GM19455 (cell line): ENCODE measurements around the gene PCNX3.

Source experiments
- ATAC-seq: cut with Tn5 transposase; IDR thresholded peaks from one replicate; pipeline ENCODE4 v1.9.1; 2021; ENCODE audit not compliant: unreplicated experiment

The PCNX3 gene

DNA sequence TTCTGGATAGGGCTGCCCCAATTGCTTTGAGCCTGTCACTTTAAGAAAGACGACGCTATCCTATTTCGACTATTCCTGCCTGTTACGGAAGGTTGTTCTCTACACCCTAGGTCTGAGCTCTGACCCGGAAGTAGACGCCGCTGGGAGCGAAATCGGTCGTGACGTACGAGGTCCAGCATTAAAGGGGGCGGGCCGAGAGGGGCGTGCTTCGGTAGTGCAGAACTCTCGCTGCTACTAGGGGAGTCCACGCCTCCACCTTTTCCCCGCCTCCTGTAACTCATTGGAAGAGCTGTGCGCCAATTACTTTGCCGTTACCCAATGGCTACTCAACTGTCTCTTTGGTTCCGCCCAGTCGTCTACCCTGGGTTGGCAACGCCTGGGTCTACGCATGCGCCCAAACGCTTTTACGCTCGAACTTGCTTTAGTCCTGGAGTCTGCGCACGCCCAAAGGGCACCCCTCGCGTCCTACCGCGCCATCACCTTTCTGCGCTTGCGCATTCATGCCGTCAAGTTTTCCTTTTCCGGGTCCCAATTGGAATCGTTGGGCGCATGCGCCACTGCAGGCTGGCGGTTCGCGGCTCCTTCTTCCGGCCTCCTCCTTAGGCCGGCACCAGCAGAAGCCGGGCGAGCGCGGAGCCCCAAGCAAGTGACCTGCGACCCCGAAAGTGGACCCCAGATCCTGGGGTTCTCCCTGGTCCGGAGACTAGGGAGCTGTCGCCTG lies at the start of gene PCNX3:
Gene PCNX3, plus strand, starts transcription at position 548 of the 721 bp plus-strand sequence. CDS start 536 bp downstream, outside the sequence.
- peak; percentile 75 for ATAC-seq

DNA sequence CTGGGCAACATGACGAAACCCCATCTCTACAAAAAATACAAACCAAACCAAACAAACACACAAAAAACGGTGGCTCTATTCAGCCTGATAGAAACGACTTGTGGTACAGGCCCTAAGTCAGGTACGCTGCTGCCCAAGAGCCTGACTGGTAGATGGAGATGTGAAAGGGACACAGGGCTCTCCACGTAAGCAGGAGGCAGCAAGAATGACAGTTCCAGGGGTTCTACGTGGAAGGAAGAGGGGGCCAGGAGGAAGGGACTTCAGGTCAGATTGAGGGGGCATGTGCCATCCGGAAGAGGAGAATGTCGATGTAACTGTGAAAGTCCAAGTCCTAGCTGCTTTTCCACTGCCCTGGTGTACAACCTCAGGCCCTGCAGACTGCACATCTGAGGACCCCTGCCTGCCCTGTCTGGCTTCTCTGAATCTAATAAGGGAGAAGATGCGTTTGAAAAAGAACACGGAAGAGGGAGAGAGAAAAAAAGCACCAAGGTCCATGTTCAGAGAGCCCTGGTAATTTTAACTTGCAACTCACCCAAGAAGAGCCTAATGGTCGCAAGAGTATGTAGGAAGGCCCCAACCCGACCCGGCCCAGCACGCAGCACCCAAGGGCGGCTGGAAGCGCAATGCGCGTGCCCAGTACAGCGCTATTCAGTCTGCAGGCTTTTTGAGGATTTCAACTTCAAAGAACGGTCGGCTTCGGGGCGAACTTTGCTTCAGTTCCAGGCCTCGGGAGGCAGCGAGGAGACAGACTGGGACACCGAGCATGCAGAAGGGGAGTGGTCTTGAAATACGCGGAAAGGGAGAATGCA lies 46.2 kb upstream of the PCNX3 start:
- ATAC-seq, result no peak

DNA sequence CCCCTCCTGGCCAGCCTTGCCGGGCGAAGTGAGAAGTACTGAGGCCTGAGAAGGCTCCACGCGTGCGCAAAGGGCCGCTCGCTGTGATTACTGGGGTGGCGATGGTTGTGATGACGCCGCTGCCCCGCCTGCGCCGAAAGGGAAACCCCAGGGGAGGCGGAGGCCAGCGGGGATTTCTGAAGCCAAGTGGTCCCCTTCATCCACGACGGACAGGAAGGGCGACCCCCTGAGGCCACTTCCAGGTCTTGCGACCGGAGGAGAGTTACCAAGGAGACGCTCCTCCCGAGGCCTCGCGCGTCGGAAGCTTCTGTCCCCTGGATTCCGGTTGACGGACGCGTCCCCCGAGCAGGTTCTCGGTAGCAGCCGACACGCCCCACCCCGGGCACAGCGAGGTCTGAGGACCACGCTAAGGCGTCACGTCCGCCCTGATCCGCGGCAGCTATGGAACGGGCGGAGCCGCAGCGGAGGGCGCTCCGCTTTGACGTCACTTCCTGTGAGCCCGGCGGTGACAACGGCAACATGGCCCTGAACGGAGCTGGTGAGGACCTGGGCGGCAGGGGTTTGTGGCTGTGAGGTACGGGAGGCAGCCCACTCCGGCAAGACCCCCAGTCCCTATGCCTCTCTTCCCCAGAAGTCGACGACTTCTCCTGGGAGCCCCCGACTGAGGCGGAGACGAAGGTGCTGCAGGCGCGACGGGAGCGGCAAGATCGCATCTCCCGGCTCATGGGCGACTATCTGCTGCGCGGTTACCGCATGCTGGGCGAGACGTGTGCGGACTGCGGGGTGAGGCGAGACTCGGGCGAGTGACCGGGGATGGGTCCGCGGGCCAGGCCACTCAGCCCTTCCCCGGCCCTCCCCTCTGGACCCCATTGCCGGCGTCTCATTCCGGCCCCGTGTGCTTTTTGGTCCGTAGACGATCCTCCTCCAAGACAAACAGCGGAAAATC lies 45.3 kb upstream of the PCNX3 start, which contains the start of gene ZNRD2:
Gene ZNRD2, plus strand, starts transcription at position 505 of the 946 bp plus-strand sequence. Its CDS starts 15 bp downstream, at position 520.
- peak; percentile 53 for ATAC-seq

DNA sequence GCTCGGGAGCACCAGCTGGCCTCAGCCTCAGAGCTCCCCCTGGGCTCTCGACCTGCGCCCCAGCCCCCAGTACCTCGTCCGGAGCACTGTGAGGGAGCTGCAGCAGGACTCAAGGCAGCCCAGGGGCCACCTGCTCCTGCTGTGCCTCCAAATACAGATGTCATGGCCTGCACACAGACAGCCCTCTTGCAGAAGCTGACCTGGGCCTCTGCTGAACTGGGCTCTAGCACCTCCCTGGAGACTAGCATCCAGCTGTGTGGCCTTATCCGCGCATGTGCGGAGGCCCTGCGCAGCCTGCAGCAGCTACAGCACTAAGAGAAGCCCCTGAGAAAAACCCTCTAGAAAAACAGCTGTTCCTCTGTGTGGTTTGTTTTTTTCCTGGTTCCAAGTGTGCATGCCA lies 44.2 kb upstream of the PCNX3 start:
- ATAC-seq, result no peak

DNA sequence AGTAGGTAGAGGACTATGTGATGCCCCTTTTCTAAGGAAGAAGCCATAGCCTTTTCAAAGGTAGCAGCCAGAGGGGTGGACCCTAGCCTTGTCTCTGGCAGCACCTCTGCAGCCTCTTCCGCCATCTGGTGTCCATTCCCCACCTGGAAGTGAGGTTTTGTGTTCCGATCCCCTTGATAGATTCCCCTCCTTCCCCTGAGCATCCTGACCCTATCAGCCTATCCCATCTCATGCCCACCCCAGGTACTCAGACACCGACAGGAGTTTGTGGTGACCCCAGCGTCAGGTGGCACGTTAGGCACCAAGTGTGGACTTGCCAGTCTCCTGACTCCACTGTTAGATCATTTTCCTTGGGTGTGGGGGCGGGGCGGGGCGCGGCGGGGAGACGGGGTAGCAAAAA lies 43.6 kb upstream of the PCNX3 start:
- no peak for ATAC-seq

DNA sequence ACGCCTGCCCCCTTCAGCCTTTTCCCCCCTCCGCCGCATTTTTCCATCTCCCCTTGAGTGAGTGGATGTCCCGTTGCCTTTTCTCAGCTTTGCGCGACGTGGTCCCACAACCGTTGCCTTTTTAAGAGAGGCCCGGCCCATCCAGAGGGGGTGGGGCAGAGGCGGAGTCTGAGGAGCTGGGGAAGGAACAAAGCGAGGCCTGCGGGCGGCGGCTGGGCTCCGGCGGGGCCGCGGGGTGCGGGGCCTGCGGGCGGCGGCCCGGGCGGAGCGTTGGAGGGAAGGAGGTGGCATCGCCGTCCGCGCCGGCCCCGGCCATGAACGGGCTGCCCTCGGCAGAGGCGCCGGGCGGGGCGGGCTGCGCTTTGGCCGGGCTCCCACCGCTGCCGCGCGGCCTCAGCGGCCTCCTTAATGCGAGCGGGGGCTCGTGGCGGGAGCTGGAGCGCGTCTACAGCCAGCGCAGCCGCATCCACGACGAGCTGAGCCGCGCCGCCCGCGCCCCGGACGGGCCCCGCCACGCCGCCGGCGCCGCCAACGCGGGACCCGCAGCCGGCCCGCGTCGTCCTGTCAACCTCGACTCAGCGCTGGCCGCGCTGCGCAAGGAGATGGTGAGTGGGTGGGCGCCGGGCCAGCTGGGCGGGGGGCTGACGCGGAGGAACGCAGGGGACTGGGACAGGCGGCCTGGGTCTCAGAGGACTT lies 43.1 kb upstream of the PCNX3 start, which contains the start of gene FAM89B:
Gene FAM89B, plus strand, starts transcription at position 183 of the 696 bp plus-strand sequence. Its CDS starts 132 bp downstream, at position 315.
- no peak for ATAC-seq

DNA sequence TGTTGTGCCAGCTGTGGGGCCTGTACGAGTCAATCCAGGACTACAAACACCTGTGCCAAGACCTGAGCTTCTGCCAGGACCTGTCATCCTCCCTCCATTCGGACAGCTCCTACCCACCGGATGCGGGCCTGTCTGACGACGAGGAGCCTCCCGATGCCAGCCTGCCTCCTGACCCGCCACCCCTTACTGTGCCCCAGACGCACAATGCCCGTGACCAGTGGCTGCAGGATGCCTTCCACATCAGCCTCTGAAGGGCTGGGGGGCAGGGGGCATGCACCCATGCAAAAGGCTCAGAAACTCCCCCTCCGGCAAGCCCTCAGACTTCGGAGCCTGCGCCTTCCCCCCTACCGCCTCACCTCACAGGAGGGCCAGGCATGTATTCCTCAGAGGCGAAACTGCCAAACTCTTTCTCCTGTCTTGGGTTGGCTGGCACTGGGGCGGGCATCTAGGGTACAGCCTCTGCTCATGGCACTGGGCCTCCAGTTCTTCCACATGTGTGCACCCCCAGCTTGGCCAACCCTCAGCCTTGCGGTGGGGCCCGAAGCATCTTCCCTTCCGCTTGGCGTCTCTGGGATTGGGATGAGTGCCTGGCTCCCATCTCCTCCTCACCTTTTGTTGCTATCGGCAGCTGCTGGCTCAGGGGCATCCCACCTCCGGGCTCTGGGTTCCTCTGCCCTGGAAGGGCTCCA lies 42.0 kb upstream of the PCNX3 start:
- no peak for ATAC-seq

DNA sequence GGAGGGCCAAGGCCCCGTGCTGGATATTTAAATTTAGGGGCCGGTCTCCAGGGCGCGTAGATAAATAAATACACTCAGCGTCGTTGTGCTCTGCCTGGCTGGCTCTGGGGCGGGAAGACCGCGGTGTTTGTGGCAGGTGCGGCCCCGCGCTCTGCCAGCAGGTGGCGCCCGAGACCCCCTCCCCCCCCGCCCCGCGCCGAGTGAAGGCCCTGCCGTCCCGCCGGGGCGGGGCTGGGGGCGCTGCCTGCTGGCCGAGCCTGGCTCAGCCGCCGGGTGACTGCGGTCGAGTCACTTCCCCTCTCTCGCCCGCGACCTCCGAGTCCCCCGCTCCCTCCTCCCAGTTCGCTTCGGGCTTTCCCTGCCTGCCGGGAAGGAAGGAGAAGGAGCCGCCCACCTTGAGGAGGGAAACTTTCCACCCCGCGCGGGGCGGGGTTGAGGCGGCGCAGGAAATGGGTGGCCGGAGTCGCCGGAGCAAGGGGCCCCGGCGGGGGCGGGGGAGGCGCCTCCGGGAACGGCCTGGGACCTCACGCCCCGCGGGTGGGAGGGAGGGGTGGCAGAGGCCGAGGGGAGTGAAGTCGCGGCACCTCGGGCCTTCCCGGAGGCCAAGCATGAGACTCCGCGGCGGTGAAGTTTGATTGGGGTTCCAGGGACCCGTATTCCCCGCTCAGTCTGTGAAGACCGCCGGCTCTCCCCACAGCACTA lies 41.3 kb upstream of the PCNX3 start:
- ATAC-seq, result peak; percentile 32

DNA sequence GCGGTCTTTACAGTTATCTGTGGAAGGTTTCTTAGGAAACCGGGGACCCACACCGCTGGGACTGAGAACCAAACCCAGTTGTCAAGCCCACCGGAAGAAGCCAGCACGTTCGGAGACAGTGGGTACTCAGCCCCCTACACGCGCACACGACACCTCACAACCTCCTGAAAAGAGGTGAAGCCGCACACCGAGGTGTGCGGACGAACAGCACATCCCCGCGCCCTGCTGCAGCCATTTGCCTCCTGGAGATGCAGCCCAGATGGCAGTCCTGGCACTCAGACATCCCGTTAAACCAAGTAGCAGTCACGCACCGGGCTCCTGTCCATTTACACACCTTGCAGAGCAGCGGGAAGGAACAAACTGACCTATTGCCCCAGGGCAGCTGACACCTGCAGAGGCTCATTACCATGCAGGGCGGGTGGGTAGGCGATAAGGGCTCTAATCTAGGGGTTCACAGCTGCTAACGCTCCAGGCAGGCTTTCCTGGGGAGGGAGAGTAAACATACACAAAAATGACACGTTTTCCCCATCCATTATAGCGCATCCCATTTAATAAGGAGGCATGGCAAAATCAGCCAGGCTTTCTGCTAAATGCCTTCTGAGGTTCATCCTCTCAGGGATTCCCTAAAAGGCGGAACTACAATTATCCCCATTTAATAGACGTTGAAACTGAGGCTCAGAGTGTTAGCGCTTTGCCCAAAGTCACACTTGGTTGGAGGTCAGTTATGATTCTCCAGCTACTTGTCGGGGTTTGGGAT lies 40.6 kb upstream of the PCNX3 start:
- no peak for ATAC-seq

DNA sequence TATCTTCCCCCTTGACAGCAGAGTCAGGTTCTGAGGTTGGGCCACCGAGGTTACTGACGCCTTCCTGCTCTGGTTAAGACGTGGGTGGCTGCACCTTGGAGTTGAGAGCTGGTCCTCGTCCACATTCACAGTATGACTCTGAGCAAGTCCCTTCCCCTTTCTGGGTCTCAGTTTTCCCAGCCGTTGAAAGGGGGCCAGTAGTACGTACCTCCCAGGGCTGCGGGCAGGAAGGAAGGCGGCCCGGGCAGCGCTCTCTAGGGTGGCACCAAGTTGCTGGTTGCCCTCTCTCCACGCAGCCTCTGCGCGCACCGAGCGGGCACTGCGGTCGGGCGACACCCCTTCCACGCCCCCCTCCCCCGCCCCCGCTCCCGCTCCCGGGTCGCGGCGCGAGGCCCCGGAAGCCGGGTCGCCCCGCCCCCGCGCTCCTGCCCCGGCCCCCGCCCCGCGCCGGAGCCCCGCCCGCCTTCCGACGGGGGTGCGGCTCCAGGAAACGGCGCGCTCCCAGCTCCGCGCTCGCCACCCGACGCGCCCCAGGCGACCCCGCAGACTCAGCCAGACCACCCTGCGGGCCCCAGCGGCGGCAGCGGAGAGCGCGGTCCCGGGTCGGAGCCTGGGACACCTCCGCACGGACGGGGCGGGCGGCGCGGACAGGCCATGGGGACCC lies 39.9 kb upstream of the PCNX3 start, which contains the start of gene EHBP1L1:
Gene EHBP1L1, plus strand, starts transcription at position 486 of the 664 bp plus-strand sequence. CDS start 250 bp downstream, outside the sequence.
- no peak for ATAC-seq

DNA sequence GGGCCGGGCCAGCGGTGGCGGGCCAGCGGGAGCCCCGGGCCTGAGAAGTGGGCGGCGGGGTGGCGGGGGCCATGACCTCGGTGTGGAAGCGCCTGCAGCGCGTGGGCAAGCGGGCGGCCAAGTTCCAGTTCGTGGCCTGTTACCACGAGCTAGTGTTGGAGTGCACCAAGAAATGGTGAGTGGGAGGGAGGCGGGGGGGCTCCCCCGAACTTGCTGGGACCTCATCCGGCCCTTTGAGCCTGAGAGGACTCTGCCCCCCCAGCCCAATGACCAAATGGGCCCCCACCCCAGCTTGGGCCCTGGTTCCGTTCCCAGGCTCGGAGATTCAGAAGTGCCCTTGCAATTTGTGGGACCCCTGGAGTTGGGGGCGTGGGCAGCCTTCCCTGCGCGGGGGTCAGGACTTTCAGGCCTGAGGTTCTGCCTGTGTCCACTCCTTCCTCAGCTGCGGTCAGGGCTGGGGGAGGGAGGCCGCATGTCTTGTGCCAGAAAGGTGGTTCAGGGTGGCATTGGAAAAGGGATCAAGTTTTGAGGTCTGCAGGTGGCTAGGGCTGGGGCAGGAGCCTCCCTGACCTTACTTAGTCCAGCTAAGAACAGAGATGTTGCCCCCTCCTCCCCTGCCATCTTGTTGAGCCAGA lies 39.2 kb upstream of the PCNX3 start:
- ATAC-seq, result no peak

DNA sequence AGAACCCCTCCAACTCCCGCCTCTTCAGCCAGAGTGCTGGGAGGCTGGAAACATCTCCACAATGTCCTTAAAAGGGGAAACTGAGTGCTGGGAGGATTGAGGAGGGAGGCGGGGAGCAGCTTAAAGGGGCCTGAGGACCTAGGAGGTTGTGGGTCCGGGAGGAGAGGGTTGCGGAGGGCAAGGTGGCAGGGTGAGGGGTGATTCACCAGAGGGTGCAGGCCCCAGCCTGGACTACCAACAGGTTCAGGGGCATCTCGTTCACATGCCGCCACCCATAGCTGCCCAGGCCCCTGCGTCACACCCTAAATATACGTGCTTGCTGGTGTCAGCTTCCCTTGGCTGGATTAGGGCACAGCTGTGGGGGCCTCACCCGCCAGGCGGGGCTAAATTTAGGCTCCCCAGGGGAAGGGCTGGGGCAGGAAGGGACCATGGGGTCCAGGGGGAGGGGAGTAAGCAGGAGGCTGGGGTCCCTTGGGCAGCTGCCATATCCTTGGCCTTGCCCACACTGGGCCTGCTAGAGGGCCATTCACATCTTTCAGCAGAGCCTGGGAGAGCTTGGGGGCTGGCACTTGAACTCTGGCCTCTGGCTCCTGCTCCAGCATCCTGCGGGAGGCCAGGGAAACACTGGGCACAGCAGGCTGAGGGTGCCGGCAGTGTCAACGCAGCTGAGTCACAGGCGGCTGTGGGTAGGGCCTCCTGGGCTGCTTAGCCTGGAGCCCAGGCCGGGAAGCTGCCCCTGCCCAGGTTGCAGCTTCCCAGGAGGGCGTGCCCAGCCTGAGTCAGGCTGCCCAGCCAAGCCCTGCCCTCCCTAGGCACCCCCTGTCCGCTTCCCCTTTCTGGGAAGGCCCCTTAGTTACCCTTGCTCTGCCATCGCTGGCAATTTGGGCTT lies 38.5 kb upstream of the PCNX3 start:
- ATAC-seq, result no peak

DNA sequence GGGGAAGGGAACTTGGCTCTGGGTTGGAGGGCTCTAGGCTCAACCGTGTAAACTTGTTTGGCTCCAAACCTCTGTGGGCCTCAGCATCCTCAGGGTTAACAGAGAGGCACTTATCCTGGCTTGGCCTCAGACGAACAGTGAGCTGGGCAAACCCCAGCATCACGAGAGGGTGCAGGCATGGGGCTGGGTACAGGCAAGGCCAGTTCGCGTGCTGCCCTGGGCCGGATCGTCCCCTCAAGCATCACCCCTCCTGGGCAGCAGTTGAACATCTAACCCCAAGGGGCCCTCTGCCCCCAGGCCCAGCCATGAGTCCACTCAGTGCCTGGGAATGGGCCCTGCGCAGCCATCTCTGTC lies 37.8 kb upstream of the PCNX3 start:
- ATAC-seq, result no peak

DNA sequence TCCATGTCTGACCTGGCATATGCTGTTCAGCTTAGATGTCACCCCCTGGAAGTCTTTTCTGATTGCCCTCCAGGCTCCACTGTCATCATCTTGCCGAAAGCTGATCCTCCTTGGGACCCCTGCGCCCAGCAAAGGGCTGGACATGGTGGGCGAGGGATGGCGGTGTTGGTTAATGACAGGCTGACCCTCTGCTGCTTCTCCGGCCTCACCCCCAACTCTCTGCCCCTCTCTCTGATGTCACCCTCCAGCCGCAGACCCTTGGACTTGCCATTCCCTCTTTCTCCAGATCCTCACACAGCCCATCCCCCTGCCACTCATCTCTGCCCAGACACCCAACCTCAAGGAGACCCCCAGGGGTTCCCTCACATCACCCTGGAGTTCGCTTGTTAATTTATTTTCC lies 37.4 kb upstream of the PCNX3 start:
- no peak for ATAC-seq

DNA sequence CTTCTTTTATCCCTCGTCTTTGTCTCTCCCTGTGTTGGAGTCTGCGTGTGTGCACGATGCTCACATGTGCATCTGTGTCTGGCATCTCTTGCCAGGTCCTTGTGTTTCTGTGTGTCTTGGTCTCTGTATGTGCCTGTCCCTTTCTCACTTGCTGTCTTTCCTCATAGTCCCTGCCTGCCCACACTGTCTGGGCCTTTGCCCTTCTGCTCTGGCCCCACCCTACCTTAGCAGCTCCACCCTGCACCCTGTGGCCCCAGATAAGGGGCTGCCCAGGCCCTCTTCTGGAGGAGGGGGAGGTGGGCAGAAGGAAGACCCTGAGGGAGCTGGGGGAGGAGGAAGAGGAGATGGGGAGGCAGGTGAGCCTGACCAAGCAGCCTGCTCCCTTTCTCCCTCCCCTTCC lies 36.9 kb upstream of the PCNX3 start:
- ATAC-seq, result no peak

DNA sequence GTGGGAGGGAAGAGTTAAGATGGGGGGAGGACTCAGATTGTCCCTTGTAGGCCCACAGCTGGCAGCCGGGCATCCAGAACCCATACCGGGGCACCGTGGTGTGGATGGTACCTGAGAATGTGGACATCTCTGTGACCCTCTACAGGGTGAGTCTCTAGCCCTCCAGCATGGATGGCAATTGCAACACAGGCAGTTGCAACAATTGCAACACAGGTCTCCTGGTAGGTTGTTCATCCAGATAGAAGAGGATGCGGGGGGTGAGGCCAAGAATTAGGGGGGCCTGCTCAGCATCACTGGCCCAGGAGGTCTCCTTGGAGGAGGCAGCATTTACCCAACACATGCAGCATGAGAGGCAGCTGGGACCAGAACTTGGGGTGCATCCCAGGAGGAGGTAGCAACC lies 36.3 kb upstream of the PCNX3 start:
- ATAC-seq, result no peak
